Measurements from ENCODE around the gene ARHGAP11A. TPM values are rescaled to one million over a fixed set of nuclear protein-coding genes. Genes with fewer than 3 reads are reported as not detected.

ARHGAP11A gene
- total and polyA plus RNA-seq, 10 of the 15 experiments (the other 5 are each of a cell fraction or from before 2014, with no cell fraction given): 12.4 to 53.6 (median 36.5) TPM

DNA sequence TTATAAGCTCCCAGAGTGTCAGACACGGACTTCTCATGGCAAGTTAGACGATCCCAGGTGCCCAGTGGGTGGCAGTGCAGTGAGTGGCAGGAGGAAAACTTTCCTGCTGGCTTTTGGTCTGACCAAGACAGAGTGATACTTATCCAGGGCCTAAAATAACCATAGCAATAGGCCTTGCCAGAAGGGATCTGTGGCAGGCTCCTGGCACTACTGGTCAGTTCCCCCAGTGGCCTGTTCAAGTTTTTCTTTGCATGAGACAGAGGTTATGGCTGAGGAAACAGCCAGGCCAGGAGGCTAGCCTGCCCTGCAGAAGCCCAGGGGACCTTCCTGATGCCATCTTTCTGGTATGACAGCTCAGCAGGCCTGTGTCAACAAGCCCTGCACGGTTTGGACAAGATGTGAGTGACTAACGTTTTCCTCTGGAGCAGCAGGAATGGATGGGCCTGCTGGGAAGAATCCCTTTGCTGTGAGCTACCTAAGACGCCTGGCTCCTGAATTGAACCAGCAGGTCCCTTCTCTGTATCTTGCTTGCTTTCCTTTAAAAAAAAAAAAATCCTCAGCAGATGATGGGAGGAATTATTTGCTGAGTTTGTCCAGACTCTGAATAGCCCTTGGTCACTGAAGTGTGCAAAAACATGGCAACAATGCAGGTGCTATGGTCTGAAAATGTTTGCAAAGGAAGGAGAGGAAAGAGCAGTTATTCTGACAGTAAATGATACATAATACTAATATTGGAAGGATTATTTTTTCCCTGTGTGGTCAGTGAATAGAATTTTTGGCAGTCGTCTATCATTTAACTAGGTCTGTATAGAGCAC lies 44.2 kb downstream of the ARHGAP11A start:
- Histone ChIP-seq H3K4me2 (ENCODE audit: control insufficient read depth, insufficient read depth) (no peak overlapping the region), H3K4me3 (no peak overlapping the region), H2AFZ (ENCODE audit: control insufficient read depth, low read depth, low read length) (no peak overlapping the region), H3K9ac (ENCODE audit: control insufficient read depth, insufficient read depth, low read length) (no peak overlapping the region), H4K20me1 (ENCODE audit: control insufficient read depth, insufficient read depth) (no peaks in the 10 kb centered on the region), H3K27me3 (replicated peaks in 1 of 2; ENCODE audit: control insufficient read depth in 2 of 2, insufficient read depth in 2 of 2, low read length in 1 of 2) (no peaks in the 10 kb centered on the region), H3K27ac (ENCODE audit: control insufficient read depth, insufficient read depth) (no peak overlapping the region), H3K79me2 (ENCODE audit: control insufficient read depth, insufficient read depth, low read length) (no peaks in the 10 kb centered on the region), H3K4me1 (ENCODE audit: control insufficient read depth, insufficient read depth, low read length) (no peaks in the 10 kb centered on the region), H3K9me3 (replicated peaks; ENCODE audit: control insufficient read depth, insufficient read depth, low read length) (no peaks in the 10 kb centered on the region), H3K36me3 (ENCODE audit: control insufficient read depth in 2 of 2, insufficient read depth in 2 of 2, low read length in 1 of 2) (peaks cover 0 to 3% of the 10 kb centered on the region in 2 experiments; a peak in 2 of 4 replicates)
- ATAC-seq: no peak
- TF ChIP-seq GATAD2B (conservative IDR thresholded peaks at IDR 0.05; ENCODE audit: low read depth) (no peak), SUPT20H (IDR thresholded peaks at IDR 0.05; ENCODE audit: borderline replicate concordance, control insufficient read depth, low read depth, low read length) (no peak), CHD2 (IDR thresholded peaks at IDR 0.05; ENCODE audit: borderline replicate concordance, low read depth, low read length) (no peak), ZNF24 (IDR thresholded peaks at IDR 0.05) (no peak), SMAD5 (IDR thresholded peaks at IDR 0.05; ENCODE audit: low read depth) (no peak), WRNIP1 (IDR thresholded peaks at IDR 0.05; ENCODE audit: borderline replicate concordance, low read depth, low read length) (no peak)
- ChIA-PET POLR2A (interaction anchor here (0.7 kb wide), 1 partner anchor 286 kb away, joined by 3 read pairs; no protein-coding TSS in a partner anchor), CTCF (interaction anchor here (0.9 to 7.2 kb wide), 8 partner anchors 9 to 336 kb away, joined by 3 to 91 read pairs (median 4); no protein-coding TSS in a partner anchor), RAD21 (ENCODE audit: unreplicated experiment) (interaction anchor here (1.7 kb wide), 1 partner anchor 9 kb away, joined by 4 read pairs; no protein-coding TSS in a partner anchor), SMC1A (ENCODE audit: uncharacterized antibody, unreplicated experiment) (interaction anchor here (1.0 to 1.2 kb wide), 3 partner anchors 10 to 335 kb away, joined by 3 read pairs; no protein-coding TSS in a partner anchor)
- DNase-seq (ENCODE audit: low read depth, low spot score): no peak
- WGBS (ENCODE audit: insufficient coverage, insufficient replicate concordance, low lambda C conversion rate, missing lambda C conversion rate): 65% methylated on average over 6 of the region's 6 CpGs
- BruUV-seq (replicated peaks): no TSS peak
- in situ Hi-C loops (cut with MboI): loop anchor here (5.0 to 10.0 kb wide), 2 partner anchors 295 to 333 kb away; no protein-coding TSS in a partner anchor
- intact Hi-C loops (cut with micrococcal nuclease; ENCODE audit: unreplicated experiment): loop anchor here (5.0 kb wide), 1 partner anchor 173 kb away; no protein-coding TSS in a partner anchor
- FAIRE-seq: no peak
